Smooth muscle cell (in vitro differentiated cells): ENCODE data around the gene ATP6V1F. TPM values are rescaled to one million over a fixed set of nuclear protein-coding genes. Genes with fewer than 3 reads are reported as not detected.

Experiments used
- DNase-seq: peaks from one replicate; lab custom pipeline; 2025; ENCODE audit not compliant: unreplicated experiment; lab: John Stamatoyannopoulos, UW
- H2AFZ ChIP-seq: fragments of 200-600 bp; sonication (generic); 2 replicates; pipeline ENCODE4 v1.6.0; 2016; ENCODE audit warnings: antibody characterized with exemption, low read depth, mild to moderate bottlenecking
- H3F3A ChIP-seq: fragments of 200-600 bp; sonication (generic); 2 replicates; pipeline ENCODE4 v1.6.0; 2017; ENCODE audit warnings: antibody characterized with exemption, low read depth
- H3K27ac ChIP-seq: fragments of 200-600 bp; sonication (generic); 2 replicates; pipeline ENCODE4 v1.5.1; 2016; ENCODE audit warnings: low read depth, mild to moderate bottlenecking
- H3K27me3 ChIP-seq: fragments of 200-600 bp; sonication (generic); 2 replicates; pipeline ENCODE4 v1.6.1; 2016; ENCODE audit warnings: low read depth, mild to moderate bottlenecking
- H3K36me3 ChIP-seq: fragments of 200-600 bp; sonication (generic); 2 replicates; pipeline ENCODE4 v1.5.1; 2016; ENCODE audit warnings: low read depth
- H3K4me1 ChIP-seq: fragments of 200-600 bp; sonication (generic); 2 replicates; pipeline ENCODE4 v1.5.1; 2016; ENCODE audit warnings: low read depth
- H3K4me2 ChIP-seq: fragments of 200-600 bp; sonication (generic); 2 replicates; pipeline ENCODE4 v1.6.0; 2016; ENCODE audit warnings: mild to moderate bottlenecking
- H3K4me3 ChIP-seq: fragments of 200-600 bp; sonication (generic); 2 replicates; pipeline ENCODE4 v1.5.1; 2016; ENCODE audit warnings: mild to moderate bottlenecking
- H3K79me2 ChIP-seq: fragments of 200-600 bp; sonication (generic); 2 replicates; pipeline ENCODE4 v1.6.0; 2016; ENCODE audit warnings: low read depth, mild to moderate bottlenecking
- H3K9ac ChIP-seq: fragments of 200-600 bp; sonication (generic); 2 replicates; pipeline ENCODE4 v1.6.0; 2016; ENCODE audit warnings: low read depth
- H3K9me3 ChIP-seq: fragments of 200-600 bp; sonication (generic); replicated peaks from 2 replicates; pipeline ENCODE4 v1.5.1; 2016; ENCODE audit warnings: low read depth
- H4K20me1 ChIP-seq: fragments of 200-600 bp; sonication (generic); 2 replicates; pipeline ENCODE4 v1.6.0; 2016; ENCODE audit warnings: low read depth
- WGBS: methylation state at CpG from one replicate; pipeline ENCODE4 v1.1.7; 2016; ENCODE audit warnings: low lambda C conversion rate; 5-methylcytosine and 5-hydroxymethylcytosine counted together
- polyA plus RNA-seq: library from polyadenylated mRNA; unstranded; fragments of >200 nt; fragmentation: Nextera tagmentation; extraction: Ambion mirVana; gene quantifications from 2 replicates; pipeline ENCODE4 v1.2.1, GENCODE V29; 2016
- total RNA-seq: library from RNA; depleted of rRNA; stranded (reverse); fragments of >200 nt; gene quantifications from 2 replicates; pipeline ENCODE4 v1.2.3, GENCODE V29; 2014
- TF ChIP-seq, protein P1 (sequence below): fragments of 200-600 bp; sonication (generic); IDR thresholded peaks from 2 replicates; pipeline ENCODE4 v1.5.1; 2017; ENCODE audit warnings: borderline replicate concordance, mild to moderate bottlenecking, antibody characterized with exemption; ENCODE audit not compliant: insufficient read depth, poor library complexity, severe bottlenecking

The ATP6V1F gene, protein sequence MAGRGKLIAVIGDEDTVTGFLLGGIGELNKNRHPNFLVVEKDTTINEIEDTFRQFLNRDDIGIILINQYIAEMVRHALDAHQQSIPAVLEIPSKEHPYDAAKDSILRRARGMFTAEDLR
- 131 TPM in 2 replicates for total RNA-seq
- 317 and 325 TPM in 2 replicates for polyA plus RNA-seq

DNA sequence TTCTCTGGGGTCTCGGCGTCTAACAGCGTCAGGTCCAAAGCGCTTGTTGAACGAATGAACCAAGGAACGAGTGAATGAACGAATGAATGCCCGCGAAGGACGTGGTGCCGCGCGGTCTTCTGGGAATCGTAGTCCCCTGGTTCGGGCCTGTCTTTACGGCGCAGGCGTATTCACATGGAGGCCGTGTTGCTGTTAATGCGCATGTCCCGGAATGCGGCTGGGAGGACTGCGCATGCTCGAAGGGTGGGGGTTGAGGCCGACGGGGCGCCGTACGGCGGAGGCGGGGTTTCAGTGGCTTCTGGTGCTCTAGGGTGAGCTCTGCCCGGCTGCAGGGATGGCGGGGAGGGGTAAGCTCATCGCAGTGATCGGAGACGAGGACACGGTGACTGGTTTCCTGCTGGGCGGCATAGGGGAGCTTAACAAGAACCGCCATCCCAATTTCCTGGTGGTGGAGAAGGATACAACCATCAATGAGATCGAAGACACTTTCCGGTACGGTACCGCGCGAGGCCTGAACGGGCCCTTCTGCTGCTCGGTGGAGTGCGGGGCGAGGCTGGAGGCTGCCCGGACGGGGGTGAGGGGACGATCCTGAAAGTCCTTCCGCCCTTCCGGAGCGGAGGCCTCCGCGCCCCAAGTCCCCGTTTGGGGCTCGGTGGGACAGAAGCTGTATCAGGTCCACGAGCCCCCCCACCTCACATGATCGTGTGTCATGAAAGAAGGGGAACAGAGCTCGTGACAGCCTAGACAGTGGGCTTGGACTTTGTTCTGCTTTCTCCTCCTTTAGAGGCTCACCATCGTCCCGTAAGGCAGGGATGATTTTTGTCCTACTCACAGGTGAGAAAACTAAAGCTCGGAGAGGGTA is at the start of gene ATP6V1F:
ATP6V1F (plus strand) TSS at position 286 of the 862 bp plus-strand sequence; CDS start at position 335, 49 bp downstream.
- peak within 1 kb of the TSS; percentile 71 for H2AFZ ChIP-seq
- peak within 1 kb of the TSS; percentile 77 for H3K4me3 ChIP-seq
- DNase-seq = peak; percentile 98
- under 1% methylated on average over 65 of the region's 65 CpGs for WGBS
- peaks cover 8% of the 10 kb centered on the region for H3K4me1 ChIP-seq
- peaks cover 5% of the 10 kb centered on the region for H3K27me3 ChIP-seq
- TF ChIP-seq, protein P1, sequence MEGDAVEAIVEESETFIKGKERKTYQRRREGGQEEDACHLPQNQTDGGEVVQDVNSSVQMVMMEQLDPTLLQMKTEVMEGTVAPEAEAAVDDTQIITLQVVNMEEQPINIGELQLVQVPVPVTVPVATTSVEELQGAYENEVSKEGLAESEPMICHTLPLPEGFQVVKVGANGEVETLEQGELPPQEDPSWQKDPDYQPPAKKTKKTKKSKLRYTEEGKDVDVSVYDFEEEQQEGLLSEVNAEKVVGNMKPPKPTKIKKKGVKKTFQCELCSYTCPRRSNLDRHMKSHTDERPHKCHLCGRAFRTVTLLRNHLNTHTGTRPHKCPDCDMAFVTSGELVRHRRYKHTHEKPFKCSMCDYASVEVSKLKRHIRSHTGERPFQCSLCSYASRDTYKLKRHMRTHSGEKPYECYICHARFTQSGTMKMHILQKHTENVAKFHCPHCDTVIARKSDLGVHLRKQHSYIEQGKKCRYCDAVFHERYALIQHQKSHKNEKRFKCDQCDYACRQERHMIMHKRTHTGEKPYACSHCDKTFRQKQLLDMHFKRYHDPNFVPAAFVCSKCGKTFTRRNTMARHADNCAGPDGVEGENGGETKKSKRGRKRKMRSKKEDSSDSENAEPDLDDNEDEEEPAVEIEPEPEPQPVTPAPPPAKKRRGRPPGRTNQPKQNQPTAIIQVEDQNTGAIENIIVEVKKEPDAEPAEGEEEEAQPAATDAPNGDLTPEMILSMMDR = no peak
- peaks cover 38% of the 10 kb centered on the region for H4K20me1 ChIP-seq
- peaks cover 16% of the 10 kb centered on the region for H3F3A ChIP-seq
- peak within 1 kb of the TSS; percentile 97 for H3K4me2 ChIP-seq
- H3K9me3 ChIP-seq = no peaks in the 10 kb centered on the region
- peak within 1 kb of the TSS; percentile 62 for H3K27ac ChIP-seq
- peak within 1 kb of the TSS; percentile 87 for H3K9ac ChIP-seq
- peaks cover 14% of the 10 kb centered on the region for H3K79me2 ChIP-seq
- H3K36me3 ChIP-seq = no peaks in the 10 kb centered on the region

DNA sequence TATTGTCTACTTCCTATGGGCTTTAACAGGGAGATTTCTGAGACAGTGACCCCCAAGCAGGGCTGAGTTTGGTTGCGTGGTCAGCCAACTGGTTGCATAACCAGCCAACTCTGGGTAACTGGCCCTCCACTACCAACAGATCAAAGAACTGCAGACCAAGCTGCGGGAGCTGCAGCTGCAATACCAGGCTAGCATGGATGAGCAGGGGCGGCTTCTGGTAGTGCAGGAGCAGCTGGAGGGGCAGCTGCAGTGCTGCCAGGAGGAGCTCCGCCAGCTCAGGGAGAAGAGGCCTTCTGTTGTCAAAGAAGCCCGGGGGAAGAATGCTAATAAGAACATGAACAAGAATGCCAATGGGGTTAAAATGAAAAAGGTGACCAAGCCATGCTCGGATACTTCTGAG is 48.2 kb upstream of the ATP6V1F start:
- Histone ChIP-seq H3K36me3 (no peaks in the 10 kb centered on the region), H3K4me2 (no peak overlapping the region), H4K20me1 (no peaks in the 10 kb centered on the region), H3K9me3 (no peaks in the 10 kb centered on the region), H3K27ac (no peak overlapping the region), H3F3A (no peaks in the 10 kb centered on the region), H3K79me2 (no peaks in the 10 kb centered on the region), H2AFZ (no peak overlapping the region), H3K9ac (no peak overlapping the region), H3K4me3 (no peak overlapping the region), H3K27me3 (no peaks in the 10 kb centered on the region), H3K4me1 (peaks cover 11% of the 10 kb centered on the region)
- TF ChIP-seq, protein P1 = no peak
- no peak for DNase-seq
- WGBS = 91% methylated on average over 6 of the region's 6 CpGs

DNA sequence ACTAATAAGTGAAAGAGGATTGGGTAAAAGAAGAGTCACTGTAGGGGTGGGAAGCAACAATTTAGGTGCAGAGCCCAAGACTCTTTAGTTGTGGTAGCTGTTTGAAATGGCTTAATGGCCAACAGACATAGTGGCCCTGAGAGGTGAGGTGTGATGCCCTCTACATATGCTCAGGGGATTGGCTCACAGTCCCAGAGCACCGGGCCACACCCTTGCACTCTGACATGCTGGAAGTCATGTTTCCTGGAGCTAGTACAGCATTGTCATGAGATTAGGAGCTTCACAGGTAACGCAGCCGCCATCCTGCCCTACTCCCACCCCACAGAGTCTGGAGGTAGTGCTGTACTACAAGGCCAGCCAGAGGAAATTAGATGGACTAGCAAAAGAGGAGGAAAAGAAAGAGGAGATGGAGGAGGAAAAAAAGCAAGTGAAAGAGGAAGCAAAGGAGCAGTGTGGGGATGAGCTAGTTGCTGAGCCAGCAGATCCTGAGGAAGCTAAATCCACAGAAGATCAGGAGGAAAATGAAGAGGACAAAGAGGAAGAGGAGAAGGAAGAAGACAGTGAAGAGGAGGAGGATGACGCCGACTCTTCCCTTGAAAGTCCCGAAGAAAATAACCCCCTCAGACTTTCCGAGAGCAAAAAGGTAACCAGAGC is 47.2 kb upstream of the ATP6V1F start:
- H3K4me2 ChIP-seq = no peak overlapping the region
- H3K27me3 ChIP-seq = no peaks in the 10 kb centered on the region
- TF ChIP-seq, protein P1 = no peak
- no peak for DNase-seq
- peaks cover 11% of the 10 kb centered on the region for H3K4me1 ChIP-seq
- no peak overlapping the region for H2AFZ ChIP-seq
- no peaks in the 10 kb centered on the region for H3K9me3 ChIP-seq
- H3K9ac ChIP-seq = no peak overlapping the region
- H3K36me3 ChIP-seq = no peaks in the 10 kb centered on the region
- no peaks in the 10 kb centered on the region for H3F3A ChIP-seq
- over 99% methylated on average over 7 of the region's 7 CpGs for WGBS
- no peaks in the 10 kb centered on the region for H3K79me2 ChIP-seq
- no peak overlapping the region for H3K27ac ChIP-seq
- no peak overlapping the region for H3K4me3 ChIP-seq
- no peaks in the 10 kb centered on the region for H4K20me1 ChIP-seq
